ENCODE results near the gene DDX27. TPM values are rescaled to one million over a fixed set of nuclear protein-coding genes. Genes with fewer than 3 reads are reported as not detected.

DDX27 gene
- total and polyA plus RNA-seq, 2 of the 13 experiments (the other 11 are each of a cell fraction or from before 2014, with no cell fraction given) = 42.6 to 72.8 TPM

DNA sequence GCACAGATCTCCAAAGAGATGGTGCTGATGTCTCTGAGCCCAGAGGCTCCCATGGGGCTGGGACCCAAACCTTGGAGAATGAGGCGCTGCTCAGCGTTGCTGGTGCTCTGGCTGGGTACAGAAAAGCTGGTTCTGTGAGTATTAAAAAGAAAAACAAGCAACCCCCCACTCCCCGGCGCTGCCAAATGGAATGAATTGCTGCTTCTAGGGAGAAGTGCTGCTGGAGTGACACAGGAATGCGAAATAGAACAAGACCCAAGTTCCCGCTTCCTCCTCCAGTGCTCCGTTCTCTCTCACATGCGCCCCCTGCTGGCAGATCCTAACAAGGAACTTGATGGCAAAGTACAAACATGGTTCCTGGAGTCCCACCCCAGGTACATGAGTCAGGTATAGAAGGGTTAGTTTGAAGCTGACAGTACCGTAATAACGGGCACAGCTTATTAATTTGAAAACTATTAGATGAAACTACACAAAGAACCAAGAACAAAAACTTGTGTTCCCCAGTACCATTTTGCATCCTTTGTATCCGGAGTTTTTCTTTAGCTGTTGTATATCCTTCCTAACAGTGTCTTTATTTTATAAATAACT, 2.1 kb upstream of the DDX27 start (continued):
- no peak for TF ChIP-seq TP53 (CRISPR knock-in tag; conservative IDR thresholded peaks at IDR 0.05)
- no peak for TF ChIP-seq FIP1L1 (IDR thresholded peaks at IDR 0.05; ENCODE audit: borderline replicate concordance, insufficient read depth, low read depth, low read length)
- TF ChIP-seq TEAD2 (CRISPR knock-in tag; IDR thresholded peaks at IDR 0.05) = no peak
- 0 out of 2 replicates have a peak, but pooled peaks have one; percentile 50 for TF ChIP-seq KLF12 (CRISPR knock-in tag; IDR thresholded peaks at IDR 0.05; ENCODE audit: borderline replicate concordance)
- TF ChIP-seq ZNF30 (CRISPR knock-in tag; IDR thresholded peaks at IDR 0.05) = no peak
- TF ChIP-seq, protein P1, sequence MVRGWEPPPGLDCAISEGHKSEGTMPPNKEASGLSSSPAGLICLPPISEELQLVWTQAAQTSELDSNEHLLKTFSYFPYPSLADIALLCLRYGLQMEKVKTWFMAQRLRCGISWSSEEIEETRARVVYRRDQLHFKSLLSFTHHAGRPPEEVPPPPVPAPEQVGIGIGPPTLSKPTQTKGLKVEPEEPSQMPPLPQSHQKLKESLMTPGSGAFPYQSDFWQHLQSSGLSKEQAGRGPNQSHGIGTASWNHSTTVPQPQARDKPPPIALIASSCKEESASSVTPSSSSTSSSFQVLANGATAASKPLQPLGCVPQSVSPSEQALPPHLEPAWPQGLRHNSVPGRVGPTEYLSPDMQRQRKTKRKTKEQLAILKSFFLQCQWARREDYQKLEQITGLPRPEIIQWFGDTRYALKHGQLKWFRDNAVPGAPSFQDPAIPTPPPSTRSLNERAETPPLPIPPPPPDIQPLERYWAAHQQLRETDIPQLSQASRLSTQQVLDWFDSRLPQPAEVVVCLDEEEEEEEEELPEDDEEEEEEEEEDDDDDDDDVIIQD (CRISPR knock-in tag; IDR thresholded peaks at IDR 0.05; ENCODE audit: low read depth) = peak; percentile 92
- peak; percentile 64; the same call in 1 of the 2 replicates for TF ChIP-seq ZNF3 (CRISPR knock-in tag; IDR thresholded peaks at IDR 0.05)
- TF ChIP-seq IKZF4 (CRISPR knock-in tag; IDR thresholded peaks at IDR 0.05; ENCODE audit: borderline replicate concordance, low read depth, not compliant biosample characterization) = no peak
- TF ChIP-seq ZC3H13 (CRISPR knock-in tag; IDR thresholded peaks at IDR 0.05) = no peak
- TF ChIP-seq CSRNP2 (CRISPR knock-in tag; conservative IDR thresholded peaks at IDR 0.05; ENCODE audit: low read depth) = no peak
- TF ChIP-seq SYNCRIP (IDR thresholded peaks at IDR 0.05; ENCODE audit: insufficient read depth, low read depth, low read length) = no peak
- TF ChIP-seq MZF1 (CRISPR knock-in tag; IDR thresholded peaks at IDR 0.05; ENCODE audit: borderline replicate concordance) = no peak
- no peak for TF ChIP-seq XBP1 (CRISPR knock-in tag; IDR thresholded peaks at IDR 0.05)
- no peak for TF ChIP-seq ZFY (CRISPR knock-in tag; IDR thresholded peaks at IDR 0.05)
- TF ChIP-seq WIZ (CRISPR knock-in tag; IDR thresholded peaks at IDR 0.05) = 0 out of 2 replicates have a peak, but pooled peaks have one; percentile 57
- peak in 1 of 2 experiments; percentile 57; a peak in 1 of 4 replicates for TF ChIP-seq KLF16 (CRISPR knock-in tag; IDR thresholded peaks at IDR 0.05)
- TF ChIP-seq, protein P2, sequence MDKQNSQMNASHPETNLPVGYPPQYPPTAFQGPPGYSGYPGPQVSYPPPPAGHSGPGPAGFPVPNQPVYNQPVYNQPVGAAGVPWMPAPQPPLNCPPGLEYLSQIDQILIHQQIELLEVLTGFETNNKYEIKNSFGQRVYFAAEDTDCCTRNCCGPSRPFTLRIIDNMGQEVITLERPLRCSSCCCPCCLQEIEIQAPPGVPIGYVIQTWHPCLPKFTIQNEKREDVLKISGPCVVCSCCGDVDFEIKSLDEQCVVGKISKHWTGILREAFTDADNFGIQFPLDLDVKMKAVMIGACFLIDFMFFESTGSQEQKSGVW (CRISPR knock-in tag; IDR thresholded peaks at IDR 0.05; ENCODE audit: borderline replicate concordance) = no peak
- TF ChIP-seq FOSL1 (CRISPR knock-in tag; IDR thresholded peaks at IDR 0.05; ENCODE audit: borderline replicate concordance) = no peak
- no peak for TF ChIP-seq ZNF10 (CRISPR knock-in tag; IDR thresholded peaks at IDR 0.05; ENCODE audit: borderline replicate concordance, low read depth)
- 0 out of 2 replicates have a peak, but pooled peaks have one; percentile 13 for TF ChIP-seq ZKSCAN1 (IDR thresholded peaks at IDR 0.05; ENCODE audit: low read length)
- TF ChIP-seq TFDP2 (CRISPR knock-in tag; IDR thresholded peaks at IDR 0.05) = peak; percentile 87
- 0 out of 2 replicates have a peak, but pooled peaks have one; percentile 6 for TF ChIP-seq HNF4G (IDR thresholded peaks at IDR 0.05; ENCODE audit: borderline replicate concordance, low read depth, low read length)
- TF ChIP-seq HNF4G (CRISPR knock-in tag; IDR thresholded peaks at IDR 0.05; ENCODE audit: borderline replicate concordance, low read depth) = no peak
- TF ChIP-seq ZBTB20 (CRISPR knock-in tag; IDR thresholded peaks at IDR 0.05; ENCODE audit: borderline replicate concordance, low read depth) = no peak
- no peak for TF ChIP-seq ZNF484 (CRISPR knock-in tag; IDR thresholded peaks at IDR 0.05; ENCODE audit: borderline replicate concordance, low read depth)
- TF ChIP-seq GLI4 (CRISPR knock-in tag; IDR thresholded peaks at IDR 0.05; ENCODE audit: borderline replicate concordance) = peak; percentile 60; the same call in 1 of the 2 replicates
